Neural cell (in vitro differentiated cells): Measurements from ENCODE around the gene FASTK.
"Not testable (repeated sequence)": the region's sequence is repeated elsewhere in the genome, so short reads cannot be mapped to it uniquely, and the experiment has no call there.

Experiments used
- POLR2AphosphoS5 ChIP-seq: IDR thresholded peaks from 2 replicates; pipeline ENCODE4 v1.6.1; 2012
- TAF1 ChIP-seq: IDR thresholded peaks from 2 replicates; pipeline ENCODE4 v1.6.1; 2012; ENCODE audit warnings: low read depth
- TF ChIP-seq, protein P1 (sequence below): fragments of 450-650 bp; IDR thresholded peaks from 2 replicates; pipeline ENCODE4 v1.5.1; 2014; ENCODE audit warnings: antibody characterized with exemption, mild to moderate bottlenecking, moderate library complexity; ENCODE audit not compliant: poor library complexity, severe bottlenecking

- TF ChIP-seq, protein P1, sequence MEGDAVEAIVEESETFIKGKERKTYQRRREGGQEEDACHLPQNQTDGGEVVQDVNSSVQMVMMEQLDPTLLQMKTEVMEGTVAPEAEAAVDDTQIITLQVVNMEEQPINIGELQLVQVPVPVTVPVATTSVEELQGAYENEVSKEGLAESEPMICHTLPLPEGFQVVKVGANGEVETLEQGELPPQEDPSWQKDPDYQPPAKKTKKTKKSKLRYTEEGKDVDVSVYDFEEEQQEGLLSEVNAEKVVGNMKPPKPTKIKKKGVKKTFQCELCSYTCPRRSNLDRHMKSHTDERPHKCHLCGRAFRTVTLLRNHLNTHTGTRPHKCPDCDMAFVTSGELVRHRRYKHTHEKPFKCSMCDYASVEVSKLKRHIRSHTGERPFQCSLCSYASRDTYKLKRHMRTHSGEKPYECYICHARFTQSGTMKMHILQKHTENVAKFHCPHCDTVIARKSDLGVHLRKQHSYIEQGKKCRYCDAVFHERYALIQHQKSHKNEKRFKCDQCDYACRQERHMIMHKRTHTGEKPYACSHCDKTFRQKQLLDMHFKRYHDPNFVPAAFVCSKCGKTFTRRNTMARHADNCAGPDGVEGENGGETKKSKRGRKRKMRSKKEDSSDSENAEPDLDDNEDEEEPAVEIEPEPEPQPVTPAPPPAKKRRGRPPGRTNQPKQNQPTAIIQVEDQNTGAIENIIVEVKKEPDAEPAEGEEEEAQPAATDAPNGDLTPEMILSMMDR = not testable (repeated sequence)
- TF ChIP-seq POLR2AphosphoS5, TAF1: not testable (repeated sequence)
Measured at GRCh38 chr7:151027728-151028130, 52.9 kb downstream of the FASTK start.
